ENCODE data around the gene CPE. TPM values are rescaled to one million over a fixed set of nuclear protein-coding genes. Genes with fewer than 3 reads are reported as not detected.

Gene CPE
- total RNA-seq, 1 donor: 15.1 TPM

DNA sequence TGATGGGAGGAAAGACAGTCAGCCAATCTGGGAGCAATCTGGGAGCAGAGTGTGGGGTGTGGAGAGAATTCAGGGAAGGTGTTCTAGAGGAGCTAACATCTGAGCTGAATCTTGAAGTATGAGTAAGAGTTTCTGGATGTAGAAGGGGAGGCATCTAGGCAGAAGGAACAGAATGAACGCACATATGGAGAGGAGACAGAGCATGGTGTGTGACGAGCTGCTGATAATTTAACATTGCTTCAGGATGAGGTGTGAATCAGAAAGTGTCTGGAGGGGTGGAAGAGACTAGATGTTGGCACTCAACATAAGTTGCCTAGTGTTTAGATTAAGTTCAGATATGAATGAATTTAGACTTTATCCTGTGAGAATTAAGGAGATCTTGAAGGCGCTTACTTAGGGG lies 58.9 kb downstream of the CPE start:
- no peak for DNase-seq (ENCODE audit: low read depth)
- TF ChIP-seq, protein P1, sequence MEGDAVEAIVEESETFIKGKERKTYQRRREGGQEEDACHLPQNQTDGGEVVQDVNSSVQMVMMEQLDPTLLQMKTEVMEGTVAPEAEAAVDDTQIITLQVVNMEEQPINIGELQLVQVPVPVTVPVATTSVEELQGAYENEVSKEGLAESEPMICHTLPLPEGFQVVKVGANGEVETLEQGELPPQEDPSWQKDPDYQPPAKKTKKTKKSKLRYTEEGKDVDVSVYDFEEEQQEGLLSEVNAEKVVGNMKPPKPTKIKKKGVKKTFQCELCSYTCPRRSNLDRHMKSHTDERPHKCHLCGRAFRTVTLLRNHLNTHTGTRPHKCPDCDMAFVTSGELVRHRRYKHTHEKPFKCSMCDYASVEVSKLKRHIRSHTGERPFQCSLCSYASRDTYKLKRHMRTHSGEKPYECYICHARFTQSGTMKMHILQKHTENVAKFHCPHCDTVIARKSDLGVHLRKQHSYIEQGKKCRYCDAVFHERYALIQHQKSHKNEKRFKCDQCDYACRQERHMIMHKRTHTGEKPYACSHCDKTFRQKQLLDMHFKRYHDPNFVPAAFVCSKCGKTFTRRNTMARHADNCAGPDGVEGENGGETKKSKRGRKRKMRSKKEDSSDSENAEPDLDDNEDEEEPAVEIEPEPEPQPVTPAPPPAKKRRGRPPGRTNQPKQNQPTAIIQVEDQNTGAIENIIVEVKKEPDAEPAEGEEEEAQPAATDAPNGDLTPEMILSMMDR (IDR thresholded peaks at IDR 0.05; ENCODE audit: insufficient read depth, low read depth, low read length): no peak

DNA sequence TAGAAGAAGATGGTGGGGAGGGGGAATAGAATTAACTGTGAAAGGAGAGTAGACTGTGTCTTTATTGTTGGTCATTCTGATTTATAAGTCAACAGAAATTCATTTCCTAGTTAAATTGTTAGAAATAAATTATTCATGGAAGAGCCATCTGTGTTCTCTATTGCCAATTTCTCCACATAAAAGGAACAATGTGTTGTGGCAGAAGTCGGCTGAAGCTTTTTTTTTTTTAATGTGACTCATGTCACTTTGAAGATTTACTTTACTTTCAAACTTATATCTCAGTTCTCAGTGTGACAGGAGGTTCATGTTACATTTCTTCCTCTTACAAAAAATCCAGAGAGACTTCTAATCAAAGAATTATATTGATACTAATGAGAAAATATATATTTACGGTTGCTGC lies 60.5 kb downstream of the CPE start:
- TF ChIP-seq, protein P1 (IDR thresholded peaks at IDR 0.05; ENCODE audit: insufficient read depth, low read depth, low read length): no peak
- H3K4me3 ChIP-seq (ENCODE audit: low read depth, low read length): no peak overlapping the region
- DNase-seq (ENCODE audit: low read depth): no peak

More for the DNA sequence above, 58.9 kb downstream of the CPE start:
- no peak overlapping the region for H3K4me3 ChIP-seq (ENCODE audit: low read depth, low read length)

DNA sequence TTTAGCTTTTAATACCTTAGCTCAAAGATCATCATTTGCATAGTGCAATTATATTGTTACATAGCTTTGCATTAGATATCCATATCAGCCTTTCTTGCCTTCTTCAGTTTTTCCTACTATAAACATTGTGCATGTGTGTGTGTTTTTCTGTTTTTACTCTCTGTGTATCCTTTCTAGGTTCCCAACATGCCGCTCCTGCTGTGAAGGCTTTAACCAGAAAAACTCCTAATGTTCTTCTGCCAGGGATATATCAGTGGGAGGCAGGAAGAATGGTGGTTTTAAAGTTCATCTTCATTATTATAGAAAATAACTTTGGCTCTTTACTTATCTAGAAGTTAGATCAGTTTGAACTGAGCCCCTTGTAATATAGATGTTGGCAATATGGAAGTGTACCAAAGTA lies 61.2 kb downstream of the CPE start:
- H3K4me3 ChIP-seq (ENCODE audit: low read depth, low read length): no peak overlapping the region
- DNase-seq (ENCODE audit: low read depth): no peak
- TF ChIP-seq, protein P1 (IDR thresholded peaks at IDR 0.05; ENCODE audit: insufficient read depth, low read depth, low read length): no peak

DNA sequence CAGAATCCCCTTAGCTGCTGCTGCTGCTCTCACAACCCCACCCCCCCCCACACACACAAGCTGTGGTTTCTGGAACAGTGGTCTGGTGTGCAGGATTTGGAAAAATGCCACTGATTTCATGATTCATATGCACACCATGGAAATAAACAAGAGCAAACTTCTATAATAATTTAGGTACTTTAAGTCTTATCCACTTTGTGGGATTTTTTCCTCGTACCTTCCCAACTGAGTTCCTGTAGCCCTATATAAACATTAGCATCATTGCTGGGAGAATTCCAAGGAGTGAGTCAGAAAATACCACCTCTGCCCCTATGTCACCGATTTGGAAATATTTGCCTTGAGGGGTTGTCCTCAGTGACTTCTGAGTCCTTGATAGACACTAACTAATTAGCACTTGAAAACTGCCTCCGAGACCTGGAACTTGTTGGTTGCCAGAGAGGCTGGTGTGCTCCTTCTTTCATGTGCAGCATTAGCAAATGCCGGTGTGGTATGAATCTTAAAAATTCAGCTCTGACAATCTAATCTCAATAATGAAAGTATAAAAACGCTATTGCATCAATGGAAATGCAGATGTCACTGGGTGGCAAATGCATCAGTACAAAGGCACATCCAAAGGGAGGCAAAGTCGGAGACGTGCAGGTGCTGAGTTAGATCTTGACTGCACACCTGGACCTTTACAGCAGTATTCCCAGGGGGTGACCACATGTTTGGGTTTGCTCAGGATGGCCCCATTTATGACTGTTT lies 61.8 kb downstream of the CPE start:
- peak; percentile 61 for DNase-seq (ENCODE audit: low read depth)
- H3K4me3 ChIP-seq (ENCODE audit: low read depth, low read length): no peak overlapping the region
- TF ChIP-seq, protein P1 (IDR thresholded peaks at IDR 0.05; ENCODE audit: insufficient read depth, low read depth, low read length): no peak

DNA sequence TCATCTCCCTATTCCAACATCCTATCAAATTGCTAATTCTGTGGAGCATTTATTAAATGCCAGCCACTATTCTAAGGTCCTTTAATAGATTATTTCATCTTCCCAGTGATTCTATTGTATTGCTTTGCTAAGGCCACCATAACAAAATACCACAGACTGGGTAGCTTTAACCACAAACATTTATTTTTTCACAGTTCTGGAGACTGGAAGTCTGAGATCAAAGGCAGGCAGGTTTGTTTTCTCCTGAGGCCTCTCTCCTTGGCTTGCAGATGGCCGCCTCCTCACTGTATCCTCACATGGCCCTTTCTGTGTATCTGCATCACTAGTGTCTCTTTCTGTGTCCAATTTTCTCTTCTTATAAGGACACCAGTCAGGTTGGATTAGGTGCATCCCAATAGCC lies 64.5 kb downstream of the CPE start:
- H3K4me3 ChIP-seq (ENCODE audit: low read depth, low read length): no peak overlapping the region
- TF ChIP-seq, protein P1 (IDR thresholded peaks at IDR 0.05; ENCODE audit: insufficient read depth, low read depth, low read length): no peak
- DNase-seq (ENCODE audit: low read depth): no peak

DNA sequence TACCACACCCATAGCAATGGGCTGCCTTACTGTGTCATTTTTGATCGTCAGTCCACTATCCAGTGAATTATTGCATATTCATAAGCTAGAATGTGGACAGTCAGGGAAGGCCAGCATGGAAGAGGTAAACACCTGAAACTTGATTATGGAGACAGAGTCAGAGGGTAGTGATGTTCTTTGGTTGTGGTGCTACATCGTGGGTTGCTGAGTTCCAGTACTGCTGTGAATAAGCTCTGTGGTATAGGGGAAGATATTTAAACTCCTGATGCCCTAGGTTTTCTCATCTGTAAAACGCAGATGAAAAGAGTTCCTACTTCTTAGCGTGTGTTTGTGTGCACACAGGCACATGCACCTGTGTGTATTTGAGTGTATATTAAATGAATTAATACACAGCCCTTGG lies 69.9 kb downstream of the CPE start:
- TF ChIP-seq, protein P1 (IDR thresholded peaks at IDR 0.05; ENCODE audit: insufficient read depth, low read depth, low read length): no peak
- no peak overlapping the region for H3K4me3 ChIP-seq (ENCODE audit: low read depth, low read length)
- no peak for DNase-seq (ENCODE audit: low read depth)

DNA sequence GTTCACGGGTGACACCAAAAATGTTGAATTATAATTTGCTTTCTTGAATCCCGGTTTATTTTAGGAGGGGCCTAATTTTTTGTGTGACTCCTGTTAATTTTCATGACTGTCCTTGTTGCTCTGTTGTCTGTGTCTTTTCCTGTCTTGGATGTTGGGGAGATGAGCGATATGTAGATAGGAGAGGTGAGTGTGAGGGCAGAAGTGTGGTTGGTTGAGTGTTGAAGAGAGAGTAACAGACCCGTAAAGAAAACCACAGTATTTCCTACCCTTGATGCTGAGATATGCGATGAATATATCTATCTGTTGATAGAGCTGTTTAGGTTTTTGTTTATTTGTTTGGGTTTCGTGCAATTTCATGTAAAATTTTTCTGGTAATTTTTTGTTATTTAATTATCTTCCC lies 70.5 kb downstream of the CPE start:
- no peak for DNase-seq (ENCODE audit: low read depth)
- TF ChIP-seq, protein P1 (IDR thresholded peaks at IDR 0.05; ENCODE audit: insufficient read depth, low read depth, low read length): no peak
- H3K4me3 ChIP-seq (ENCODE audit: low read depth, low read length): no peak overlapping the region

Data from fibroblast of villous mesenchyme (primary cell).